Endothelial cell of umbilical vein (primary cell): Measurements from ENCODE around the gene PCDHGC3. TPM values are rescaled to one million over a fixed set of nuclear protein-coding genes. Genes with fewer than 3 reads are reported as not detected.

Experiments
- BruUV-seq: library from RNA; stranded (reverse); fragments of 400-500 nt; replicated peaks from 2 replicates; lab custom pipeline; 2021; lab: Mats Ljungman, UMichigan
- CTCF ChIA-PET: fragments of 300-600, 350-600 bp; sonication (Branson Sonifier 250); formaldehyde crosslinking; loops from one replicate; lab custom pipeline; 2021; ENCODE audit warnings: antibody characterized with exemption, inconsistent platforms; lab: Charles Lee
- POLR2A ChIA-PET: fragments of 300-600, 350-600 bp; sonication (Branson Sonifier 250); formaldehyde crosslinking; loops from one replicate; lab custom pipeline; 2021; ENCODE audit warnings: antibody characterized with exemption, inconsistent platforms; lab: Charles Lee
- DNase-seq: peaks from one replicate; pipeline ENCODE4 v3.0.0-alpha.2; 2011; ENCODE audit warnings: low read depth, low spot score
- FAIRE-seq: peaks from 2 replicates; lab custom pipeline; 2011; peaks lifted over from hg19 to GRCh38; lab: Jason Lieb, UNC
- H2AFZ ChIP-seq: 2 replicates; pipeline ENCODE4 v1.6.0; 2012; ENCODE audit warnings: low read depth, low read length, control low read depth, inconsistent platforms
- H3K27ac ChIP-seq: 2 replicates; pipeline ENCODE4 v1.5.1; 2011; ENCODE audit warnings: low read depth, mild to moderate bottlenecking, control low read depth, low read length, moderate library complexity; ENCODE audit not compliant: insufficient read depth
- H3K27me3 ChIP-seq, 2 experiments: 2 replicates each; pipeline versions ENCODE4 v1.6.0 to v1.6.1; 2011; ENCODE audit warnings: low read length in 2 of 2, mixed read lengths in 1 of 2; ENCODE audit not compliant: control insufficient read depth in 2 of 2, insufficient read depth in 2 of 2
- H3K36me3 ChIP-seq, 2 experiments: 2 replicates in 1 of 2; 3 replicates in 1 of 2; pipeline ENCODE4 v1.5.1; 2011; ENCODE audit warnings: low read length in 2 of 2, mild to moderate bottlenecking in 1 of 2, moderate library complexity in 1 of 2; ENCODE audit not compliant: control insufficient read depth in 2 of 2, insufficient read depth in 2 of 2; ENCODE audit errors: extremely low read depth in 1 of 2
- H3K4me1 ChIP-seq: 3 replicates; pipeline ENCODE4 v1.5.1; 2011; ENCODE audit warnings: mild to moderate bottlenecking, low read length; ENCODE audit not compliant: control insufficient read depth, insufficient read depth; ENCODE audit errors: extremely low read depth
- H3K4me2 ChIP-seq: 2 replicates; pipeline ENCODE4 v1.6.1; 2011; ENCODE audit warnings: low read length, control low read depth, mixed read lengths; ENCODE audit not compliant: insufficient read depth
- H3K4me3 ChIP-seq, 3 experiments: fragments of 200-600 bp in 1 of 3; sonication (generic), shearing (Covaris generic) in 1 of 3; replicated peaks in 1 of 3; 2 replicates each; pipeline ENCODE4 v1.5.1; 2011 to 2016; ENCODE audit warnings: control low read depth in 3 of 3, low read length in 3 of 3, mild to moderate bottlenecking in 2 of 3, inconsistent platforms in 1 of 3, low read depth in 1 of 3, moderate library complexity in 1 of 3; ENCODE audit not compliant: insufficient read depth in 1 of 3
- H3K79me2 ChIP-seq: 2 replicates; pipeline ENCODE4 v1.6.0; 2012; ENCODE audit warnings: low read length, inconsistent platforms; ENCODE audit not compliant: control insufficient read depth, insufficient read depth
- H3K9ac ChIP-seq: replicated peaks from 2 replicates; pipeline ENCODE3; 2011; ENCODE audit warnings: low read length, control low read depth; ENCODE audit not compliant: insufficient read depth; ENCODE audit errors: extremely low read depth
- H3K9me1 ChIP-seq: replicated peaks from 3 replicates; pipeline ENCODE4 v1.6.0; 2011; ENCODE audit warnings: mild to moderate bottlenecking, low read length; ENCODE audit not compliant: control insufficient read depth, insufficient read depth; ENCODE audit errors: extremely low read depth
- H3K9me3 ChIP-seq: replicated peaks from 2 replicates; pipeline ENCODE4 v1.5.1; 2012; ENCODE audit warnings: low read length, inconsistent platforms; ENCODE audit not compliant: control insufficient read depth, insufficient read depth
- H4K20me1 ChIP-seq: replicated peaks from 2 replicates; pipeline ENCODE3; 2011; ENCODE audit warnings: mild to moderate bottlenecking, low read length; ENCODE audit not compliant: control insufficient read depth, insufficient read depth; ENCODE audit errors: extremely low read depth
- CTCF ChIP-seq, 2 donors: IDR thresholded peaks; 1 replicate in 1 of 2; 2 replicates in 1 of 2; pipeline ENCODE4 v1.5.1; 2011; ENCODE audit warnings: low read length in 2 of 2, mild to moderate bottlenecking in 2 of 2, moderate library complexity in 2 of 2, control low read depth in 1 of 2, inconsistent platforms in 1 of 2, low read depth in 1 of 2; ENCODE audit not compliant: insufficient read depth in 1 of 2; ENCODE audit errors: extremely low read depth in 1 of 2
- EZH2 ChIP-seq: IDR thresholded peaks from 2 replicates; pipeline ENCODE4 v1.6.1; 2012; ENCODE audit warnings: borderline replicate concordance, low read depth, mild to moderate bottlenecking, moderate library complexity, low read length, inconsistent platforms; ENCODE audit not compliant: severe bottlenecking
- FOS ChIP-seq: IDR thresholded peaks from 2 replicates; pipeline ENCODE4 v1.6.1; 2011; ENCODE audit warnings: mild to moderate bottlenecking, low read length, moderate library complexity, borderline replicate concordance; ENCODE audit not compliant: insufficient read depth
- GATA2 ChIP-seq: IDR thresholded peaks from 2 replicates; pipeline ENCODE4 v1.7.0; 2011; ENCODE audit warnings: low read depth, mild to moderate bottlenecking, moderate library complexity, mixed read lengths, low read length; ENCODE audit not compliant: insufficient read length, insufficient read depth
- JUN ChIP-seq: IDR thresholded peaks from 2 replicates; pipeline ENCODE4 v1.6.1; 2011; ENCODE audit warnings: borderline replicate concordance, low read depth; ENCODE audit not compliant: insufficient read length, insufficient read depth
- MAX ChIP-seq: IDR thresholded peaks from 2 replicates; pipeline ENCODE4 v1.6.1; 2011; ENCODE audit not compliant: insufficient read depth, insufficient read length
- MYC ChIP-seq: IDR thresholded peaks from one replicate; pipeline ENCODE4 v1.6.1; 2011; ENCODE audit warnings: mild to moderate bottlenecking, low read depth, low read length
- POLR2A ChIP-seq: IDR thresholded peaks from 2 replicates; pipeline ENCODE4 v1.6.1; 2012; ENCODE audit warnings: low read depth, mild to moderate bottlenecking, control low read depth, low read length
- POLR2AphosphoS5 ChIP-seq: IDR thresholded peaks from 2 replicates; pipeline ENCODE4 v1.6.1; 2012; ENCODE audit warnings: low read depth, mild to moderate bottlenecking, control low read depth, low read length, moderate library complexity; ENCODE audit not compliant: insufficient read depth
- dilution Hi-C: fragments of 300-500 bp; cut with MboI; formaldehyde crosslinking; loops from one replicate; pipeline ENCODE4 v1.15.0; 2019; ENCODE audit warnings: low sequenced_read_pairs; ENCODE audit not compliant: extremely low pct_ligation_motif_present
- intact Hi-C: fragments of 100-400 bp; cut with micrococcal nuclease; formaldehyde crosslinking; loops from one replicate; pipeline ENCODE4 v1.10.0; 2022
- polyA plus RNA-seq, 4 experiments: library from polyadenylated mRNA; depleted of rRNA in 3 of 4; stranded (reverse) in 3 of 4; unstranded in 1 of 4; fragments of >200 nt; gene quantifications; 2 replicates each; pipeline versions ENCODE4 v1.2.1 to v1.2.3, GENCODE V29; 2011 to 2012; ENCODE audit warnings: missing spikeins in 1 of 4
- total RNA-seq: library from RNA; stranded (reverse); gene quantifications from 2 replicates; pipeline ENCODE4 v1.2.3, GENCODE V29; 2021

The PCDHGC3 gene
- total and polyA plus RNA-seq, 2 donors (not counting 3 experiments of a cell fraction or from before 2014, with no cell fraction given) = 9.2 to 36.1 TPM

- H3K27ac ChIP-seq = no peak overlapping the region
- H3K27me3 ChIP-seq = no peaks in the 10 kb centered on the region
- peaks cover 11% of the 10 kb centered on the region for H3K4me1 ChIP-seq
- intact Hi-C loops = no loop called here
- no peaks in the 10 kb centered on the region for H3K9me1 ChIP-seq
- no peak overlapping the region for H3K4me3 ChIP-seq
- no peaks in the 10 kb centered on the region for H4K20me1 ChIP-seq
- dilution Hi-C loops = no loop called here
- H3K9me3 ChIP-seq = no peaks in the 10 kb centered on the region
- no TSS peak for BruUV-seq
- CTCF ChIA-PET = interaction anchor here (0.9 to 9.8 kb wide), 8 partner anchors 10 to 109 kb away, joined by 3 to 158 read pairs (median 8); partner anchors contain the start of genes PCDHGA11, PCDHGA12, PCDHGB5 and PCDHGC3
- H3K9ac ChIP-seq = no peak overlapping the region
- FAIRE-seq = no peak
- H3K36me3 ChIP-seq = peaks cover 0 to 11% of the 10 kb centered on the region in 2 experiments
- DNase-seq = no peak
- POLR2A ChIA-PET = no interaction called here
- TF ChIP-seq EZH2 (no peak), MYC (no peak), GATA2 (no peak), POLR2AphosphoS5 (no peak), JUN (no peak), FOS (no peak), POLR2A (no peak), MAX (no peak), CTCF (IDR thresholded peaks at IDR 0.05; ENCODE audit: extremely low read depth in 1 of 2, insufficient read depth in 1 of 2, low read depth in 1 of 2, low read length in 2 of 2) (no peak)
- H3K4me2 ChIP-seq = no peak overlapping the region
- no peak overlapping the region for H2AFZ ChIP-seq
- H3K79me2 ChIP-seq = no peaks in the 10 kb centered on the region
These were observed 30.8 kb downstream of the PCDHGC3 start for GRCh38 chr5:141506381-141507155.
